Endometrial microvascular endothelial cells (primary cell): ENCODE measurements around the gene SNX12. TPM values are rescaled to one million over a fixed set of nuclear protein-coding genes. Genes with fewer than 3 reads are reported as not detected.

Experiments
- total RNA-seq: library from RNA; depleted of rRNA; stranded (reverse); fragments of >200 nt; gene quantifications from one replicate; pipeline ENCODE4 v1.2.3, GENCODE V29; 2015; ENCODE audit errors: inconsistent ontology term

Gene SNX12
- total RNA-seq, 1 donor from 2014 or later, result 79.9 TPM

Other genes with a start within 250 kb of the SNX12 start
- not detected for gene TEX11, start 159.6 kb downstream of the SNX12 start, total RNA-seq
- not detected for gene SLC7A3, start 137.2 kb downstream of the SNX12 start, total RNA-seq
- 2.2 TPM for gene FOXO4, start 27.5 kb upstream of the SNX12 start, total RNA-seq
- not detected for gene CXorf65, start 38.4 kb upstream of the SNX12 start, total RNA-seq
- gene IL2RG, start 43.2 kb upstream of the SNX12 start, total RNA-seq, result 4.5 TPM
- 35.9 TPM for gene MED12, start 50.3 kb upstream of the SNX12 start, total RNA-seq
- 0.46 TPM for gene NLGN3, start 76.5 kb upstream of the SNX12 start, total RNA-seq
- gene GJB1, start 154.9 kb upstream of the SNX12 start, total RNA-seq, result not detected
- gene ZMYM3, start 185.8 kb upstream of the SNX12 start, total RNA-seq, result 20.3 TPM
- 383 TPM for gene NONO, start 215.3 kb upstream of the SNX12 start, total RNA-seq
- gene ITGB1BP2, start 233.4 kb upstream of the SNX12 start, total RNA-seq, result not detected